HEK293 (cell line): ENCODE results near the gene SNX13.

ENCODE experiments used
- CTCF ChIA-PET: fragments of 350-600 bp; formaldehyde crosslinking; extraction: SDS; loops from one replicate; lab custom pipeline; 2021; ENCODE audit warnings: antibody characterized with exemption; lab: Yijun Ruan, JAX
- POLR2A ChIA-PET: fragments of 300-600 bp; formaldehyde crosslinking; extraction: SDS; loops from one replicate; lab custom pipeline; 2020; ENCODE audit warnings: antibody characterized with exemption, inconsistent platforms; lab: Yijun Ruan, JAX
- H3K27ac ChIP-seq: fragments of 200-500 bp; sonication (Bioruptor generic); 2 replicates; pipeline ENCODE4 v1.5.1; 2014; ENCODE audit warnings: low read depth, low read length, control low read depth, inconsistent platforms; ENCODE audit errors: extremely low read depth
- H3K36me3 ChIP-seq, 2 experiments: fragments of 200-500 bp in 1 of 2; sonication (Bioruptor generic) in 1 of 2; 1 replicate in 1 of 2; 2 replicates in 1 of 2; pipeline ENCODE4 v1.5.1; 2014 to 2017; ENCODE audit warnings: inconsistent platforms in 2 of 2, low read length in 2 of 2; ENCODE audit not compliant: control insufficient read depth in 2 of 2, insufficient read depth in 1 of 2
- H3K4me1 ChIP-seq: fragments of 200-500 bp; sonication (Bioruptor generic); 2 replicates; pipeline ENCODE4 v1.5.1; 2014; ENCODE audit warnings: mild to moderate bottlenecking, low read length, inconsistent platforms; ENCODE audit not compliant: control insufficient read depth, insufficient read depth
- H3K4me3 ChIP-seq: 2 replicates; pipeline ENCODE4 v1.5.1; 2011; ENCODE audit warnings: low read depth, mild to moderate bottlenecking, control low read depth, low read length, moderate library complexity
- H3K9me3 ChIP-seq: fragments of 200-500 bp; sonication (Bioruptor generic); 2 replicates; pipeline ENCODE4 v1.5.1; 2014; ENCODE audit warnings: low read depth, low read length, inconsistent platforms; ENCODE audit not compliant: control insufficient read depth, insufficient read depth
- IKZF3 ChIP-seq: fragments of 450-650 bp; IDR thresholded peaks from 2 replicates; pipeline ENCODE4 v1.5.0; 2018; ENCODE audit warnings: missing biosample characterization, mild to moderate bottlenecking, missing genetic modification characterization, moderate library complexity
- OVOL3 ChIP-seq: fragments of 450-650 bp; formaldehyde crosslinking; IDR thresholded peaks from 2 replicates; pipeline ENCODE4 v1.5.1; 2016; ENCODE audit warnings: missing biosample characterization, missing genetic modification characterization
- PRDM2 ChIP-seq: fragments of 450-650 bp; formaldehyde crosslinking; IDR thresholded peaks from 2 replicates; pipeline ENCODE4 v1.5.1; 2016; ENCODE audit warnings: missing biosample characterization, missing genetic modification characterization, borderline replicate concordance
- PRDM4 ChIP-seq: fragments of 450-650 bp; formaldehyde crosslinking; IDR thresholded peaks from 2 replicates; pipeline ENCODE4 v1.5.1; 2017; ENCODE audit warnings: missing biosample characterization, missing genetic modification characterization
- SETDB1 ChIP-seq: IDR thresholded peaks from one replicate; pipeline ENCODE4 v1.6.1; 2017; ENCODE audit warnings: mild to moderate bottlenecking, low read length, moderate library complexity, mixed read lengths; ENCODE audit not compliant: insufficient read length
- TRIM28 ChIP-seq: IDR thresholded peaks from 2 replicates; pipeline ENCODE4 v1.6.1; 2011; ENCODE audit warnings: low read length, control low read depth, borderline replicate concordance
- ZBTB11 ChIP-seq: fragments of 450-650 bp; formaldehyde crosslinking; conservative IDR thresholded peaks from 2 replicates; pipeline ENCODE4 v1.5.1; 2016; ENCODE audit warnings: low read depth, missing biosample characterization, missing genetic modification characterization
- ZNF211 ChIP-seq: fragments of 450-650 bp; formaldehyde crosslinking; IDR thresholded peaks from 2 replicates; pipeline ENCODE4 v1.5.1; 2016; ENCODE audit warnings: low read depth, missing biosample characterization, missing genetic modification characterization
- ZNF362 ChIP-seq: fragments of 450-650 bp; formaldehyde crosslinking; IDR thresholded peaks from 2 replicates; pipeline ENCODE4 v1.5.1; 2016; ENCODE audit warnings: missing biosample characterization, missing genetic modification characterization
- ZNF518A ChIP-seq: fragments of 450-650 bp; formaldehyde crosslinking; conservative IDR thresholded peaks from 2 replicates; pipeline ENCODE4 v1.5.1; 2016; ENCODE audit warnings: low read depth, missing biosample characterization, missing genetic modification characterization
- ZNF521 ChIP-seq: fragments of 450-650 bp; formaldehyde crosslinking; IDR thresholded peaks from 2 replicates; pipeline ENCODE4 v1.5.1; 2017; ENCODE audit warnings: missing biosample characterization, mild to moderate bottlenecking, missing genetic modification characterization
- ZNF777 ChIP-seq: fragments of 450-650 bp; formaldehyde crosslinking; IDR thresholded peaks from 2 replicates; pipeline ENCODE4 v1.5.1; 2017; ENCODE audit warnings: missing biosample characterization, missing genetic modification characterization, borderline replicate concordance

Gene SNX13

GRCh38 chr7:17984288-17984687 is 44.0 kb upstream of the SNX13 start (continued):
- no peak for TF ChIP-seq PRDM4 (tag by site-specific recombination)
- no peak for TF ChIP-seq ZBTB11 (tag by site-specific recombination)
- TF ChIP-seq, all 188 proteins: peak for 0

GRCh38 chr7:17983221-17984062 is 43.1 kb upstream of the SNX13 start:
- H3K4me1 ChIP-seq, result no peaks in the 10 kb centered on the region
- no peaks in the 10 kb centered on the region for H3K9me3 ChIP-seq
- no peaks in the 10 kb centered on the region for H3K36me3 ChIP-seq
- no peak overlapping the region for H3K4me3 ChIP-seq
- no peak overlapping the region for H3K27ac ChIP-seq
- POLR2A ChIA-PET, result no interaction called here
- CTCF ChIA-PET, result interaction anchor here (0.5 kb wide), 1 partner anchor 226 kb away, joined by 4 read pairs; no protein-coding TSS in a partner anchor
- TF ChIP-seq ZNF211 (tag by site-specific recombination) (no peak), PRDM2 (tag by site-specific recombination) (no peak)
- TF ChIP-seq, all 188 proteins: peak for 0

GRCh38 chr7:17976952-17977351 is 36.7 kb upstream of the SNX13 start:
- H3K9me3 ChIP-seq, result no peaks in the 10 kb centered on the region
- ChIA-PET POLR2A (no interaction called here), CTCF (interaction anchor here (0.6 kb wide), 2 partner anchors 34 to 113 kb away, joined by 3 read pairs; no protein-coding TSS in a partner anchor)
- no peaks in the 10 kb centered on the region for H3K4me1 ChIP-seq
- no peak overlapping the region for H3K27ac ChIP-seq
- H3K36me3 ChIP-seq, result no peaks in the 10 kb centered on the region
- no peak overlapping the region for H3K4me3 ChIP-seq
- TF ChIP-seq SETDB1, result no peak
- TF ChIP-seq ZNF777 (tag by site-specific recombination), result no peak
- TF ChIP-seq ZNF518A (tag by site-specific recombination), result no peak
- no peak for TF ChIP-seq OVOL3 (tag by site-specific recombination)
- no peak for TF ChIP-seq TRIM28
- TF ChIP-seq IKZF3 (tag by site-specific recombination), result no peak
- TF ChIP-seq ZNF362 (tag by site-specific recombination), result no peak
- no peak for TF ChIP-seq ZNF521 (tag by site-specific recombination)
